RWPE2 (cell line): ENCODE measurements around the gene LGI2.

Experiments used
- ATAC-seq: fragments of 200-7000 bp; cut with Tn5 transposase; 3 replicates; pipeline ENCODE4 v1.9.1; 2021; ENCODE audit warnings: low read depth
- DNase-seq: peaks from one replicate; pipeline ENCODE4 v3.0.0-alpha.2; 2020; ENCODE audit warnings: low spot score
- H3K27ac ChIP-seq: fragments of 450-650 bp; 2 replicates; pipeline ENCODE4 v1.5.1; 2017; ENCODE audit warnings: mild to moderate bottlenecking; ENCODE audit not compliant: poor library complexity, severe bottlenecking
- H3K27me3 ChIP-seq: fragments of 250-450 bp; sonication (Bioruptor Pico); 2 replicates; pipeline ENCODE4 v1.5.1; 2021; ENCODE audit warnings: mild to moderate bottlenecking, moderate library complexity; ENCODE audit not compliant: insufficient read depth, poor library complexity, severe bottlenecking
- H3K36me3 ChIP-seq: fragments of 250-450 bp; sonication (Bioruptor Pico); 2 replicates; pipeline ENCODE4 v1.5.1; 2020; ENCODE audit warnings: low read depth, mild to moderate bottlenecking, moderate library complexity
- H3K4me1 ChIP-seq: fragments of 250-450 bp; sonication (Bioruptor Pico); 2 replicates; pipeline ENCODE4 v1.5.1; 2021; ENCODE audit warnings: mild to moderate bottlenecking, moderate library complexity; ENCODE audit not compliant: insufficient read depth, poor library complexity, severe bottlenecking
- H3K4me3 ChIP-seq: fragments of 250-450 bp; sonication (Bioruptor Pico); 2 replicates; pipeline ENCODE4 v1.5.1; 2021; ENCODE audit warnings: mild to moderate bottlenecking, moderate library complexity; ENCODE audit not compliant: severe bottlenecking
- H3K9me3 ChIP-seq: fragments of 250-450 bp; sonication (Bioruptor Pico); 2 replicates; pipeline ENCODE4 v1.5.1; 2021; ENCODE audit warnings: mild to moderate bottlenecking, moderate library complexity; ENCODE audit not compliant: severe bottlenecking
- TF ChIP-seq, protein P1 (sequence below): fragments of 450-650 bp; IDR thresholded peaks from one replicate; pipeline ENCODE4 v1.5.1; 2017; ENCODE audit warnings: mild to moderate bottlenecking, moderate library complexity; ENCODE audit not compliant: poor library complexity, severe bottlenecking

The LGI2 gene

DNA sequence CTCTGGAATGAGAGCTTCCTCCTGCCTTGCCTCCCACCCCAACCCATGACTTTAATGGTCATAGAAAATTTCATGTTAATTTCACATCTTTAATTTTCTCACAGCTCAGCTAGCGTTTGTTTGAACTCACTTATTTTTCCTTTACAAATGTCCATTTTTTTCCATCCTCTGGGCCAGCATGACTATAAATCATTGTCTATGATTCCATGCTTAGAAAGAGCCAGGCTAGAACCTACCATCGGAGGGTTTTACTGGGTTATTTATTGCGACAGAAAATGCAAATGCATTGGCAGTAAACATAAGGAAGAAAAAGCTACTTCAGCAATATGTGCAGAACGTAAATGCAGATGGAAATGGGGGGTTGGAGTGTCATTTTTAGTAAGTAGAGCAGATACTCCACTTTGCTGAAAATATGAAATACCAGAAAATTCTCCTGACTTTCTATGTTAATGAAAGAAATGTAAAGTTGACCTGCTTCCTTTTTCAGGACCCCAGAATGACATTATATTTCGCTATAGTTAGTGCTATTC lies 37.1 kb downstream of the LGI2 start:
- TF ChIP-seq, protein P1, sequence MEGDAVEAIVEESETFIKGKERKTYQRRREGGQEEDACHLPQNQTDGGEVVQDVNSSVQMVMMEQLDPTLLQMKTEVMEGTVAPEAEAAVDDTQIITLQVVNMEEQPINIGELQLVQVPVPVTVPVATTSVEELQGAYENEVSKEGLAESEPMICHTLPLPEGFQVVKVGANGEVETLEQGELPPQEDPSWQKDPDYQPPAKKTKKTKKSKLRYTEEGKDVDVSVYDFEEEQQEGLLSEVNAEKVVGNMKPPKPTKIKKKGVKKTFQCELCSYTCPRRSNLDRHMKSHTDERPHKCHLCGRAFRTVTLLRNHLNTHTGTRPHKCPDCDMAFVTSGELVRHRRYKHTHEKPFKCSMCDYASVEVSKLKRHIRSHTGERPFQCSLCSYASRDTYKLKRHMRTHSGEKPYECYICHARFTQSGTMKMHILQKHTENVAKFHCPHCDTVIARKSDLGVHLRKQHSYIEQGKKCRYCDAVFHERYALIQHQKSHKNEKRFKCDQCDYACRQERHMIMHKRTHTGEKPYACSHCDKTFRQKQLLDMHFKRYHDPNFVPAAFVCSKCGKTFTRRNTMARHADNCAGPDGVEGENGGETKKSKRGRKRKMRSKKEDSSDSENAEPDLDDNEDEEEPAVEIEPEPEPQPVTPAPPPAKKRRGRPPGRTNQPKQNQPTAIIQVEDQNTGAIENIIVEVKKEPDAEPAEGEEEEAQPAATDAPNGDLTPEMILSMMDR, result no peak

DNA sequence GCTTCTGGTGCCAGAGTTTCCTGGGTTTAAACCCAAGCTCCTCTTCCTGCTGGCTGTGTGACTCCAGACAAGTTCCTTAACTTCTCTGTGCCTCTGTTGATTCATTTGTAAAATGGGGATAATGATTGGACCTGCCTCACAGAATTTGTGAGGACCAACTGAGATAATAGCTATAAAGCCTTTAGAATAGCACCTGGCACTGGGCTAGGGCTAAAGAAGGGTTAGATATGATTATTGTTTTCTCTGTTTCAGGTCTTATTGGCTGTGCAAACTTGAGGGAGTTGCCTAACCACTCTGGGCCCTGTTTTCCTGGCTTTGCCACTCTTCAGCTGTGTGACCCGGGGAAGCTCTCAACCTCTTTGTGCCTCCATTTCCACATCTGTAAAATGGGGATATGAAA lies 37.8 kb downstream of the LGI2 start:
- no peak for DNase-seq
- TF ChIP-seq, protein P1, result no peak
- H3K36me3 ChIP-seq, result no peaks in the 10 kb centered on the region
- no peak for ATAC-seq
- H3K9me3 ChIP-seq, result no peaks in the 10 kb centered on the region
- no peak overlapping the region for H3K27ac ChIP-seq
- H3K4me1 ChIP-seq, result no peaks in the 10 kb centered on the region
- H3K27me3 ChIP-seq, result no peaks in the 10 kb centered on the region
- H3K4me3 ChIP-seq, result no peak overlapping the region

More for the DNA sequence above, 37.1 kb downstream of the LGI2 start:
- H3K4me3 ChIP-seq, result no peak overlapping the region
- ATAC-seq, result no peak
- H3K9me3 ChIP-seq, result no peaks in the 10 kb centered on the region
- no peaks in the 10 kb centered on the region for H3K36me3 ChIP-seq
- H3K27me3 ChIP-seq, result no peaks in the 10 kb centered on the region
- DNase-seq, result no peak
- H3K4me1 ChIP-seq, result no peaks in the 10 kb centered on the region
- no peak overlapping the region for H3K27ac ChIP-seq

DNA sequence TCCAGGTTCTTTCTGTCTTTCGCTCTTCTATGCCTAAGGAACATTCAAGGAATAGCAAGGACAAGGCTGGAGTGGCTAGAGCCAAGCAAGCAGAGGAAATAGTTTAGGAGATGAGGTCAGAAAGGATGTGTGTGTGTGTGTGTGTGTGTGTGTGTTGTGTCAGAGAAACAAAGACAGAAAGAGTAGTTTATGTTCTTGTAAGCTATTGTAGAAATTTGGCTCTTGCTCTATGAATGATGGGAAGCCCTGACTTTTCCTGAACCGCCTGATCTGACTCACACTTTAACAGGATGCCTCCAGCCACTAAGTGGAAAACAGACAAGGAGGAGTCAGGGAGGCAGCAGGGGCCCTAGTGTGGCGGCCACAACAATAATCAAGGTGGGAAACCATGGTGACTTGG lies 39.7 kb downstream of the LGI2 start:
- no peaks in the 10 kb centered on the region for H3K36me3 ChIP-seq
- TF ChIP-seq, protein P1, result no peak
- no peak overlapping the region for H3K4me3 ChIP-seq
- H3K4me1 ChIP-seq, result no peaks in the 10 kb centered on the region
- H3K27me3 ChIP-seq, result no peaks in the 10 kb centered on the region
- DNase-seq (no peak), ATAC-seq (peak; percentile 33; the same call in 1 of the 3 replicates)
- H3K9me3 ChIP-seq, result no peaks in the 10 kb centered on the region
- H3K27ac ChIP-seq, result no peak overlapping the region

DNA sequence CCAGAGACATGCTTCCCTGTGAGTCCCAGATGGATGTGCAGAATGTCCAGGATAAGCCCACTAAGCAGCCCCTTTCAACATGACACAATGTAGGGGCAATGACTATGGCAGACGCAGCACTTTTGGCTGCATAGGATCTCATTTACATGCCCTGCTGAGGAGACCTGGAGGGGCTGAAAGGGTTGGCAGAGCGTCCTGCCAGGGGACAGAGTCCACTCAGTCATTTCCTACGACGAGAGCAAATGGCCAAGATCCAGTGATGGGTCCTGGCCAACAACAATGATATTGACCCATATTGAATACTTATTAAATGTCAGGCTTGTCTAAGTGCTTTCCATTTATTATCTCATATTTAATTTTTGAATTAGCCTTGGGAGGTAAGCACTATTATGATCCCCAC lies 41.4 kb downstream of the LGI2 start:
- Histone ChIP-seq H3K27me3 (no peaks in the 10 kb centered on the region), H3K36me3 (no peaks in the 10 kb centered on the region), H3K9me3 (no peaks in the 10 kb centered on the region), H3K27ac (no peak overlapping the region), H3K4me1 (no peaks in the 10 kb centered on the region), H3K4me3 (no peak overlapping the region)
- DNase-seq (no peak), ATAC-seq (no peak)
- TF ChIP-seq, protein P1, result no peak

DNA sequence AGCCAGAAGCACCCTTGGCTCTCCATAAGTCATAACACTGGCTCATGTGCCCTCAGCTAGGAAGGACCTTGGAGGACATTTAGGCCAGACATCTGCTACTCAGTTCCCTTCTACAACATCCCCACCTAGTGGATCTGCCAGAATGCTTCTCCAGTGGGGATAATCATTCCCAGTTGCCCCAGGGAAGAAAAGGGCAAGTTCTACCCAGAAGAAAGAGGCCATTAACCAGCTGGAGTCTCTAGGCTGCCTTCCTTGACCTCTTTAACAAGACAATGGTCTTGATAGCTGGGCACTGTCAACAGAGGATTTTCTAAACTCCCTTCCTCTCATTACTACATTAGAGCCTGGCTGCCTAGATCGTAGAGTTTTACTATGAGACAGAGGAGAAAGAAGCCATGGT lies 42.0 kb downstream of the LGI2 start:
- TF ChIP-seq, protein P1, result peak; percentile 33
- H3K4me1 ChIP-seq, result no peaks in the 10 kb centered on the region
- H3K36me3 ChIP-seq, result no peaks in the 10 kb centered on the region
- H3K9me3 ChIP-seq, result no peaks in the 10 kb centered on the region
- DNase-seq, result no peak
- H3K27ac ChIP-seq, result no peak overlapping the region
- H3K27me3 ChIP-seq, result no peaks in the 10 kb centered on the region
- H3K4me3 ChIP-seq, result no peak overlapping the region
- peak; percentile 46; the same call in 1 of the 3 replicates for ATAC-seq
